IMR-90 (cell line): ENCODE results near the gene KRTAP12-2. TPM values are rescaled to one million over a fixed set of nuclear protein-coding genes. Genes with fewer than 3 reads are reported as not detected.

ENCODE experiments used
- ATAC-seq: fragments of 200-7000 bp; cut with Tn5 transposase; 2 replicates; pipeline ENCODE4 v1.9.1; 2020; ENCODE audit warnings: low read depth, mild to moderate bottlenecking, moderate library complexity
- BruUV-seq: library from RNA; stranded (reverse); fragments of 400-500 nt; replicated peaks from 2 replicates; lab custom pipeline; 2021; lab: Mats Ljungman, UMichigan
- CTCF ChIA-PET: fragments of 300-600 bp; formaldehyde crosslinking; extraction: SDS; loops from one replicate; lab custom pipeline; 2021; ENCODE audit warnings: antibody characterized with exemption; lab: Yijun Ruan, JAX
- POLR2A ChIA-PET: fragments of 300-600 bp; sonication (Branson Sonifier 250); formaldehyde crosslinking; loops from one replicate; lab custom pipeline; 2022; ENCODE audit warnings: antibody characterized with exemption; ENCODE audit not compliant: unreplicated experiment; lab: Charles Lee
- DNase-seq: peaks from one replicate; pipeline ENCODE4 v3.0.0; 2013
- H2AFZ ChIP-seq: replicated peaks from 2 replicates; pipeline ENCODE3; 2013; ENCODE audit warnings: low read length, mild to moderate bottlenecking; ENCODE audit not compliant: poor library complexity
- H2AK5ac ChIP-seq: 2 replicates; pipeline ENCODE4 v1.6.1; 2013; ENCODE audit warnings: low read depth, low read length, inconsistent platforms
- H2AK9ac ChIP-seq: replicated peaks from 2 replicates; pipeline ENCODE3; 2013; ENCODE audit warnings: mild to moderate bottlenecking, low read depth, low read length, moderate library complexity; ENCODE audit not compliant: poor library complexity
- H2BK120ac ChIP-seq: 2 replicates; pipeline ENCODE4 v1.6.1; 2013; ENCODE audit warnings: low read depth, low read length, inconsistent platforms
- H2BK15ac ChIP-seq: 3 replicates; pipeline ENCODE4 v1.6.1; 2013; ENCODE audit warnings: low read depth, low read length, inconsistent platforms
- H2BK20ac ChIP-seq: 2 replicates; pipeline ENCODE4 v1.6.1; 2013; ENCODE audit warnings: low read depth, mild to moderate bottlenecking, inconsistent platforms, low read length, moderate library complexity
- H2BK5ac ChIP-seq: 2 replicates; pipeline ENCODE4 v1.6.1; 2013; ENCODE audit warnings: mild to moderate bottlenecking, low read depth, low read length, inconsistent platforms; ENCODE audit not compliant: poor library complexity, severe bottlenecking
- H3K14ac ChIP-seq: replicated peaks from 2 replicates; pipeline ENCODE4 v1.6.1; 2013; ENCODE audit warnings: low read depth, low read length, inconsistent platforms
- H3K18ac ChIP-seq: 2 replicates; pipeline ENCODE4 v1.6.1; 2013; ENCODE audit warnings: low read depth, low read length, control low read depth
- H3K23ac ChIP-seq: 2 replicates; pipeline ENCODE4 v1.6.1; 2013; ENCODE audit warnings: low read depth, low read length, inconsistent platforms
- H3K27ac ChIP-seq: 2 replicates; pipeline ENCODE4 v1.5.1; 2013; ENCODE audit warnings: mild to moderate bottlenecking, control low read depth, low read length; ENCODE audit not compliant: insufficient read depth
- H3K27me3 ChIP-seq: 2 replicates; pipeline ENCODE4 v1.6.1; 2013; ENCODE audit warnings: low read length; ENCODE audit not compliant: control insufficient read depth, insufficient read depth
- H3K36me3 ChIP-seq: 2 replicates; pipeline ENCODE4 v1.6.1; 2013; ENCODE audit warnings: low read length, mixed read lengths; ENCODE audit not compliant: control insufficient read depth, insufficient read depth
- H3K4ac ChIP-seq: 2 replicates; pipeline ENCODE4 v1.6.1; 2013; ENCODE audit warnings: low read depth, low read length, inconsistent platforms
- H3K4me1 ChIP-seq: 2 replicates; pipeline ENCODE4 v1.6.1; 2013; ENCODE audit warnings: low read length, mixed read lengths; ENCODE audit not compliant: control insufficient read depth, insufficient read depth
- H3K4me2 ChIP-seq: 2 replicates; pipeline ENCODE4 v1.6.1; 2013; ENCODE audit warnings: low read depth, mild to moderate bottlenecking, control low read depth, low read length, moderate library complexity
- H3K4me3 ChIP-seq: 2 replicates; pipeline ENCODE4 v1.5.1; 2013; ENCODE audit warnings: low read depth, mild to moderate bottlenecking, control low read depth, low read length, moderate library complexity; ENCODE audit not compliant: insufficient read depth
- H3K56ac ChIP-seq: 2 replicates; pipeline ENCODE4 v1.6.1; 2013; ENCODE audit warnings: low read length, inconsistent platforms; ENCODE audit not compliant: insufficient read depth; ENCODE audit errors: extremely low read depth
- H3K79me1 ChIP-seq, 2 experiments: 2 replicates each; pipeline ENCODE4 v1.6.1; 2013; ENCODE audit warnings: low read length in 2 of 2, inconsistent platforms in 1 of 2, low read depth in 1 of 2
- H3K9ac ChIP-seq: 2 replicates; pipeline ENCODE4 v1.6.1; 2013; ENCODE audit warnings: low read depth, low read length, control low read depth
- H3K9me1 ChIP-seq: 2 replicates; pipeline ENCODE4 v1.6.1; 2013; ENCODE audit warnings: low read length, inconsistent platforms; ENCODE audit not compliant: insufficient read depth
- H3K9me3 ChIP-seq: 2 replicates; pipeline ENCODE4 v1.6.1; 2013; ENCODE audit warnings: low read length; ENCODE audit not compliant: control insufficient read depth, insufficient read depth
- H4K20me1 ChIP-seq: 2 replicates; pipeline ENCODE4 v1.6.1; 2013; ENCODE audit warnings: low read length, inconsistent platforms; ENCODE audit not compliant: insufficient read depth
- H4K5ac ChIP-seq: 2 replicates; pipeline ENCODE4 v1.6.1; 2013; ENCODE audit warnings: mild to moderate bottlenecking, low read depth, low read length, control low read depth
- H4K8ac ChIP-seq, 2 experiments: 2 replicates each; pipeline ENCODE4 v1.6.1; 2013; ENCODE audit warnings: low read depth in 2 of 2, low read length in 2 of 2, control low read depth in 1 of 2, inconsistent platforms in 1 of 2
- H4K91ac ChIP-seq: 2 replicates; pipeline ENCODE4 v1.6.1; 2013; ENCODE audit warnings: low read depth, low read length, inconsistent platforms; ENCODE audit not compliant: insufficient read depth
- BHLHE40 ChIP-seq: fragments of 150-350 bp; IDR thresholded peaks from 2 replicates; pipeline ENCODE4 v1.6.1; 2016; ENCODE audit warnings: mild to moderate bottlenecking, low read depth, low read length
- CEBPB ChIP-seq: IDR thresholded peaks from 2 replicates; pipeline ENCODE4 v1.6.1; 2012; ENCODE audit warnings: low read depth, low read length, improper control_type of control experiment
- CHD1 ChIP-seq: IDR thresholded peaks from 2 replicates; pipeline ENCODE4 v1.6.1; 2012; ENCODE audit warnings: low read depth, low read length, improper control_type of control experiment
- FOS ChIP-seq: fragments of 150-350 bp; IDR thresholded peaks from 2 replicates; pipeline ENCODE4 v1.6.1; 2016; ENCODE audit warnings: low read depth, low read length
- MAFK ChIP-seq: IDR thresholded peaks from 2 replicates; pipeline ENCODE4 v1.6.1; 2012; ENCODE audit warnings: low read depth, low read length, improper control_type of control experiment
- MXI1 ChIP-seq: IDR thresholded peaks from 2 replicates; pipeline ENCODE4 v1.6.1; 2012; ENCODE audit warnings: low read depth, mild to moderate bottlenecking, low read length, moderate library complexity, borderline replicate concordance
- NFE2L2 ChIP-seq: fragments of 150-350 bp; IDR thresholded peaks from 2 replicates; pipeline ENCODE4 v1.6.1; 2016; ENCODE audit warnings: low read depth, mild to moderate bottlenecking, low read length
- POLR2A ChIP-seq: IDR thresholded peaks from 2 replicates; pipeline ENCODE4 v1.6.1; 2012; ENCODE audit warnings: mild to moderate bottlenecking, low read depth, low read length
- RAD21 ChIP-seq: IDR thresholded peaks from 2 replicates; pipeline ENCODE4 v1.6.1; 2012; ENCODE audit warnings: low read length, improper control_type of control experiment
- RCOR1 ChIP-seq: IDR thresholded peaks from 2 replicates; pipeline ENCODE4 v1.6.1; 2012; ENCODE audit warnings: mild to moderate bottlenecking, low read length, improper control_type of control experiment; ENCODE audit not compliant: insufficient replicate concordance
- RFX5 ChIP-seq: IDR thresholded peaks from 2 replicates; pipeline ENCODE4 v1.8.0; 2012; ENCODE audit warnings: low read depth, mild to moderate bottlenecking, low read length, moderate library complexity
- SMC3 ChIP-seq: fragments of 150-350 bp; IDR thresholded peaks from 2 replicates; pipeline ENCODE4 v1.6.1; 2016; ENCODE audit warnings: low read depth, mild to moderate bottlenecking, antibody characterized with exemption, low read length, moderate library complexity
- WGBS, 2 experiments: methylation state at CpG; one replicate each; pipeline versions ENCODE4 v1.1.5 to v1.1.7; 2013; ENCODE audit warnings: missing lambda C conversion rate in 2 of 2; ENCODE audit not compliant: insufficient read length in 1 of 2; ENCODE audit errors: extremely low coverage in 2 of 2; 5-methylcytosine and 5-hydroxymethylcytosine counted together
- dilution Hi-C: fragments of 300-500 bp; cut with HindIII; formaldehyde crosslinking; loops from one replicate; pipeline ENCODE4 v1.14.3; 2018; ENCODE audit warnings: low sequenced_read_pairs; ENCODE audit not compliant: unreplicated experiment
- in situ Hi-C: fragments of 300-500 bp; cut with MboI; formaldehyde crosslinking; loops from 3 replicates; pipeline ENCODE4 v1.14.3; 2019; ENCODE audit warnings: low sequenced_read_pairs, inconsistent platforms, mixed read lengths
- intact Hi-C: fragments of 100-400 bp; cut with micrococcal nuclease; formaldehyde crosslinking; loops from 2 replicates; pipeline ENCODE4 v1.10.0; 2022
- polyA plus RNA-seq, 3 experiments: library from polyadenylated mRNA; depleted of rRNA; stranded (reverse); fragments of >200 nt; gene quantifications; 2 replicates each; pipeline ENCODE4 v1.2.3, GENCODE V29; 2012; ENCODE audit warnings: low replicate concordance in 1 of 3
- total RNA-seq: library from RNA; depleted of rRNA; stranded (reverse); fragments of >200 nt; gene quantifications from 2 replicates; pipeline ENCODE4 v1.2.3, GENCODE V29; 2012
- TF ChIP-seq, protein P1 (sequence below): fragments of 150-350 bp; IDR thresholded peaks from 2 replicates; pipeline ENCODE4 v1.6.1; 2017; ENCODE audit warnings: mild to moderate bottlenecking, antibody characterized with exemption, low read length, low read depth
- TF ChIP-seq, protein P2 (sequence below): conservative IDR thresholded peaks from 2 replicates; pipeline ENCODE4 v1.5.1; 2012; ENCODE audit warnings: mild to moderate bottlenecking, low read depth, low read length, improper control_type of control experiment
- TF ChIP-seq, protein P3 (sequence below): fragments of 150-350 bp; IDR thresholded peaks from 2 replicates; pipeline ENCODE4 v1.6.1; 2016; ENCODE audit warnings: low read depth, mild to moderate bottlenecking, low read length, moderate library complexity, borderline replicate concordance

KRTAP12-2 gene
- total and polyA plus RNA-seq, 2 of the 4 experiments (the other 2 are of a cell fraction): not detected

DNA sequence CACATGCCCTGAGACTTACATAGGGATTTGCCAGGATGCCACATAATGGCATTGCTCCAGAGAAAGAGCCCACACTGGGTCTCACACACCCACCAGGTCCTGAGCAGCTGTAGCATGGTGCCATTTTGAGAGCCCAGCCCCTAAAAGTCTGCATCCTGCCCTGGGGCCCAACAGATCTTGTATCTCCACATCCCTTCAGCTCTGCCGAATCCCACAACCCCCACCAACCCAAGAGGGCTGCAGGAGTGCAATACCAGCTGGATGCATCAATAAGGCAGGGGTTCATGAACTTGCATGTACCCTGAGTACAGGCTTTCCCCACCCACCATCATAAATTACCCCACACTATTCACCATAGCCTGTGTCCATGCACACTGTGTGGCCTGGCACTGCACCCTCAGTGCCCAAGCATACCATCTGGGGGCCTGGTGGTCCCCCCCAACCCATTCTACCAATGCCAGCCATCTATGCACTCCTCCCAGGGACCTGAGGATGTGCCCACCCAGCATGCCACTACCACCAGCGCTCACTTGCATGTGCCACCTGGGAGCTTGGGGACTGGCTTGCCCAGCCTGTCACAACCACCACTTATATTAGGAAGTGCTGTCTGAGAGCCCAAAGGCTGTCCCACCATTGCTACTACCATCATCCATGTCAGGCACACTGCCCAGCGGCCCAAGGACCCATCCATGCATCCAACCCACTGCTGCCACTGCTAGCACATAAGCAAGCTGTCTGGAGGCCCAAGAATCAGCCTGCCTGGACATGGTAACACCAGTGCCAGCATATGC, 4.1 kb upstream of the KRTAP12-2 start:
- CTCF ChIA-PET: interaction anchor here (0.5 kb wide), 1 partner anchor 52 kb away, joined by 3 read pairs; no protein-coding TSS in a partner anchor
- no peak overlapping the region for H3K9ac ChIP-seq
- H3K36me3 ChIP-seq: no peaks in the 10 kb centered on the region
- no peak overlapping the region for H3K56ac ChIP-seq
- no peak overlapping the region for H2BK15ac ChIP-seq
- POLR2A ChIA-PET: no interaction called here
- intact Hi-C loops: no loop called here
- WGBS, 2 experiments: 43% methylated on average over 1 of the region's 3 CpGs; no CpG with 5 or more reads in 1 of the 2 experiments
- no TSS peak for BruUV-seq
- H4K91ac ChIP-seq: no peak overlapping the region
- no peak overlapping the region for H2BK5ac ChIP-seq
- no peak overlapping the region for H3K4ac ChIP-seq
- no peak overlapping the region for H3K27ac ChIP-seq
- no peak overlapping the region for H2AK9ac ChIP-seq
- H4K8ac ChIP-seq: no peak overlapping the region
- no peaks in the 10 kb centered on the region for H3K9me1 ChIP-seq
- no peak overlapping the region for H2AFZ ChIP-seq
- no peak overlapping the region for H3K4me3 ChIP-seq
- dilution Hi-C loops: no loop called here
- H3K14ac ChIP-seq: no peak overlapping the region
- no peak for ATAC-seq
- H2AK5ac ChIP-seq: no peak overlapping the region
- no peaks in the 10 kb centered on the region for H4K20me1 ChIP-seq
- in situ Hi-C loops: no loop called here
- H3K4me1 ChIP-seq: no peaks in the 10 kb centered on the region
- no peak overlapping the region for H3K4me2 ChIP-seq
- DNase-seq: no peak
- H4K5ac ChIP-seq: no peak overlapping the region
- H3K27me3 ChIP-seq: peaks cover 5% of the 10 kb centered on the region; the same call in 1 of the 2 replicates
- no peak overlapping the region for H2BK20ac ChIP-seq
- no peak overlapping the region for H2BK120ac ChIP-seq
- H3K18ac ChIP-seq: no peak overlapping the region
- no peak overlapping the region for H3K23ac ChIP-seq
- H3K79me1 ChIP-seq: no peaks in the 10 kb centered on the region
- H3K9me3 ChIP-seq: peaks cover 3% of the 10 kb centered on the region; the same call in 1 of the 2 replicates
- TF ChIP-seq MXI1 (no peak), BHLHE40 (no peak), NFE2L2 (no peak), RCOR1 (no peak), MAFK (no peak), CEBPB (no peak), CHD1 (no peak), RAD21 (no peak), RFX5 (no peak), POLR2A (no peak), FOS (no peak), SMC3 (no peak)
- TF ChIP-seq, protein P1, sequence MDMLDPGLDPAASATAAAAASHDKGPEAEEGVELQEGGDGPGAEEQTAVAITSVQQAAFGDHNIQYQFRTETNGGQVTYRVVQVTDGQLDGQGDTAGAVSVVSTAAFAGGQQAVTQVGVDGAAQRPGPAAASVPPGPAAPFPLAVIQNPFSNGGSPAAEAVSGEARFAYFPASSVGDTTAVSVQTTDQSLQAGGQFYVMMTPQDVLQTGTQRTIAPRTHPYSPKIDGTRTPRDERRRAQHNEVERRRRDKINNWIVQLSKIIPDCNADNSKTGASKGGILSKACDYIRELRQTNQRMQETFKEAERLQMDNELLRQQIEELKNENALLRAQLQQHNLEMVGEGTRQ: no peak
- TF ChIP-seq, protein P2, sequence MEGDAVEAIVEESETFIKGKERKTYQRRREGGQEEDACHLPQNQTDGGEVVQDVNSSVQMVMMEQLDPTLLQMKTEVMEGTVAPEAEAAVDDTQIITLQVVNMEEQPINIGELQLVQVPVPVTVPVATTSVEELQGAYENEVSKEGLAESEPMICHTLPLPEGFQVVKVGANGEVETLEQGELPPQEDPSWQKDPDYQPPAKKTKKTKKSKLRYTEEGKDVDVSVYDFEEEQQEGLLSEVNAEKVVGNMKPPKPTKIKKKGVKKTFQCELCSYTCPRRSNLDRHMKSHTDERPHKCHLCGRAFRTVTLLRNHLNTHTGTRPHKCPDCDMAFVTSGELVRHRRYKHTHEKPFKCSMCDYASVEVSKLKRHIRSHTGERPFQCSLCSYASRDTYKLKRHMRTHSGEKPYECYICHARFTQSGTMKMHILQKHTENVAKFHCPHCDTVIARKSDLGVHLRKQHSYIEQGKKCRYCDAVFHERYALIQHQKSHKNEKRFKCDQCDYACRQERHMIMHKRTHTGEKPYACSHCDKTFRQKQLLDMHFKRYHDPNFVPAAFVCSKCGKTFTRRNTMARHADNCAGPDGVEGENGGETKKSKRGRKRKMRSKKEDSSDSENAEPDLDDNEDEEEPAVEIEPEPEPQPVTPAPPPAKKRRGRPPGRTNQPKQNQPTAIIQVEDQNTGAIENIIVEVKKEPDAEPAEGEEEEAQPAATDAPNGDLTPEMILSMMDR: no peak
- TF ChIP-seq, protein P3, sequence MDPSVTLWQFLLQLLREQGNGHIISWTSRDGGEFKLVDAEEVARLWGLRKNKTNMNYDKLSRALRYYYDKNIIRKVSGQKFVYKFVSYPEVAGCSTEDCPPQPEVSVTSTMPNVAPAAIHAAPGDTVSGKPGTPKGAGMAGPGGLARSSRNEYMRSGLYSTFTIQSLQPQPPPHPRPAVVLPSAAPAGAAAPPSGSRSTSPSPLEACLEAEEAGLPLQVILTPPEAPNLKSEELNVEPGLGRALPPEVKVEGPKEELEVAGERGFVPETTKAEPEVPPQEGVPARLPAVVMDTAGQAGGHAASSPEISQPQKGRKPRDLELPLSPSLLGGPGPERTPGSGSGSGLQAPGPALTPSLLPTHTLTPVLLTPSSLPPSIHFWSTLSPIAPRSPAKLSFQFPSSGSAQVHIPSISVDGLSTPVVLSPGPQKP: no peak
